ENCODE data around the gene VMAC. TPM values are rescaled to one million over a fixed set of nuclear protein-coding genes. Genes with fewer than 3 reads are reported as not detected.

The VMAC gene
- total RNA-seq, 1 experiment from 2014 or later: 7.1 TPM

- H3K36me3 ChIP-seq (ENCODE audit: low read depth): no peaks in the 10 kb centered on the region
- H3K9me3 ChIP-seq (ENCODE audit: insufficient read depth, low read depth): no peaks in the 10 kb centered on the region
- ChIA-PET POLR2A (ENCODE audit: unreplicated experiment) (no interaction called here), CTCF (no interaction called here)
- H3K9me2 ChIP-seq (ENCODE audit: insufficient read depth): no peaks in the 10 kb centered on the region
- no peaks in the 10 kb centered on the region for H4K20me1 ChIP-seq (ENCODE audit: insufficient read depth)
- H2AFZ ChIP-seq: no peak overlapping the region
- BruUV-seq (replicated peaks): no TSS peak
- H3F3A ChIP-seq (ENCODE audit: insufficient read depth, low read depth): no peaks in the 10 kb centered on the region; the same call in none of the 2 replicates
- H3K27ac ChIP-seq: no peak overlapping the region
- TF ChIP-seq, protein P1, sequence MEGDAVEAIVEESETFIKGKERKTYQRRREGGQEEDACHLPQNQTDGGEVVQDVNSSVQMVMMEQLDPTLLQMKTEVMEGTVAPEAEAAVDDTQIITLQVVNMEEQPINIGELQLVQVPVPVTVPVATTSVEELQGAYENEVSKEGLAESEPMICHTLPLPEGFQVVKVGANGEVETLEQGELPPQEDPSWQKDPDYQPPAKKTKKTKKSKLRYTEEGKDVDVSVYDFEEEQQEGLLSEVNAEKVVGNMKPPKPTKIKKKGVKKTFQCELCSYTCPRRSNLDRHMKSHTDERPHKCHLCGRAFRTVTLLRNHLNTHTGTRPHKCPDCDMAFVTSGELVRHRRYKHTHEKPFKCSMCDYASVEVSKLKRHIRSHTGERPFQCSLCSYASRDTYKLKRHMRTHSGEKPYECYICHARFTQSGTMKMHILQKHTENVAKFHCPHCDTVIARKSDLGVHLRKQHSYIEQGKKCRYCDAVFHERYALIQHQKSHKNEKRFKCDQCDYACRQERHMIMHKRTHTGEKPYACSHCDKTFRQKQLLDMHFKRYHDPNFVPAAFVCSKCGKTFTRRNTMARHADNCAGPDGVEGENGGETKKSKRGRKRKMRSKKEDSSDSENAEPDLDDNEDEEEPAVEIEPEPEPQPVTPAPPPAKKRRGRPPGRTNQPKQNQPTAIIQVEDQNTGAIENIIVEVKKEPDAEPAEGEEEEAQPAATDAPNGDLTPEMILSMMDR (conservative IDR thresholded peaks at IDR 0.05): no peak
- TF ChIP-seq EZH2 (IDR thresholded peaks at IDR 0.05; ENCODE audit: low read depth): no peak
- no peaks in the 10 kb centered on the region for H3K79me2 ChIP-seq (ENCODE audit: low read depth)
- H3K4me2 ChIP-seq: no peak overlapping the region
- no peak overlapping the region for H3K4me3 ChIP-seq
- peaks cover 23% of the 10 kb centered on the region for H3K4me1 ChIP-seq (replicated peaks; ENCODE audit: insufficient read depth)
- intact Hi-C loops (cut with micrococcal nuclease; ENCODE audit: unreplicated experiment): no loop called here
- DNase-seq: no peak
- no peaks in the 10 kb centered on the region for H3K27me3 ChIP-seq (ENCODE audit: insufficient read depth, low read depth)
Measured at GRCh38 chr19:5918463-5919079, 13.9 kb downstream of the VMAC start.

GRCh38 chr19:5921516-5922160, 17.0 kb downstream of the VMAC start:
- Histone ChIP-seq H3K4me3 (no peak overlapping the region), H2AFZ (no peak overlapping the region), H3K9me2 (ENCODE audit: insufficient read depth) (no peaks in the 10 kb centered on the region), H3K27ac (no peak overlapping the region), H3K79me2 (ENCODE audit: low read depth) (no peaks in the 10 kb centered on the region), H3K4me2 (no peak overlapping the region), H3K36me3 (ENCODE audit: low read depth) (no peaks in the 10 kb centered on the region), H3K4me1 (replicated peaks; ENCODE audit: insufficient read depth) (no peaks in the 10 kb centered on the region), H4K20me1 (ENCODE audit: insufficient read depth) (no peaks in the 10 kb centered on the region), H3K9me3 (ENCODE audit: insufficient read depth, low read depth) (no peaks in the 10 kb centered on the region), H3F3A (ENCODE audit: insufficient read depth, low read depth) (no peaks in the 10 kb centered on the region), H3K27me3 (ENCODE audit: insufficient read depth, low read depth) (no peaks in the 10 kb centered on the region)
- no TSS peak for BruUV-seq (replicated peaks)
- TF ChIP-seq EZH2 (IDR thresholded peaks at IDR 0.05; ENCODE audit: low read depth): no peak
- TF ChIP-seq, protein P1 (conservative IDR thresholded peaks at IDR 0.05): no peak
- DNase-seq: no peak
- intact Hi-C loops (cut with micrococcal nuclease; ENCODE audit: unreplicated experiment): no loop called here
- ChIA-PET POLR2A (ENCODE audit: unreplicated experiment) (no interaction called here), CTCF (no interaction called here)

- no peak overlapping the region for H2AFZ ChIP-seq
- no peaks in the 10 kb centered on the region for H3K9me3 ChIP-seq (ENCODE audit: insufficient read depth, low read depth)
- TF ChIP-seq EZH2 (IDR thresholded peaks at IDR 0.05; ENCODE audit: low read depth): no peak
- TF ChIP-seq, protein P1 (conservative IDR thresholded peaks at IDR 0.05): no peak
- BruUV-seq (replicated peaks): no TSS peak
- no peak overlapping the region for H3K4me2 ChIP-seq
- no peak for DNase-seq
- no peaks in the 10 kb centered on the region for H3K36me3 ChIP-seq (ENCODE audit: low read depth)
- no peaks in the 10 kb centered on the region for H3K79me2 ChIP-seq (ENCODE audit: low read depth)
- H3K4me3 ChIP-seq: no peak overlapping the region
- no peaks in the 10 kb centered on the region for H3K27me3 ChIP-seq (ENCODE audit: insufficient read depth, low read depth)
- intact Hi-C loops (cut with micrococcal nuclease; ENCODE audit: unreplicated experiment): no loop called here
- no peak overlapping the region for H3K27ac ChIP-seq
- CTCF ChIA-PET: no interaction called here
- POLR2A ChIA-PET (ENCODE audit: unreplicated experiment): no interaction called here
- H3F3A ChIP-seq (ENCODE audit: insufficient read depth, low read depth): no peaks in the 10 kb centered on the region
- no peaks in the 10 kb centered on the region for H4K20me1 ChIP-seq (ENCODE audit: insufficient read depth)
- no peaks in the 10 kb centered on the region for H3K4me1 ChIP-seq (replicated peaks; ENCODE audit: insufficient read depth)
- H3K9me2 ChIP-seq (ENCODE audit: insufficient read depth): no peaks in the 10 kb centered on the region
Measured at GRCh38 chr19:5922161-5922545, 17.5 kb downstream of the VMAC start.
